DLD1 (cell line): ENCODE data around the gene EXOSC5.
"Not testable (repeated sequence)": the region's sequence is repeated elsewhere in the genome, so short reads cannot be mapped to it uniquely, and the experiment has no call there.

Experiments used
- in situ Hi-C: cut with HindIII; loops from 2 replicates; pipeline ENCODE4 v1.10.0; 2017; ENCODE audit warnings: low sequenced_read_pairs

EXOSC5 gene

DNA sequence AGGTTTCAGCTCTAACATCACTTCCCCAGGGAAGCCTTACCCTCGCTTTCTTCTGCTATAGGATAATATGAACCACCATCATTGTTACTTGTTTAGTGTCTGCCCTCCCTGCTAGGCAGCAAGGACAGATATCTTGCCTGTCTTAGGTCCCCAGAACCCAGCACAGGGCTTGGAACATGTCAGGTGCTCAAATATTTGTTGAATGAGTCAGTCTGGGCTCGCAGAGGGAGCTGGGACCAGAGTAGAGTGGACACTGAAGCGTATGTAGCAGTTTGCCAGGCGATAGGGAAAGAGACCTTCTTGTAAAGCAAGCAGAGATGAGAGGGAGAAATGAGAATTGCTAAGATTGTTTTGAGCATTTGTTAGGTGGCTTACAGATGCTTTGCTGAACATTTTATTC lies 12.1 kb upstream of the EXOSC5 start:
- in situ Hi-C loops = no loop called here

DNA sequence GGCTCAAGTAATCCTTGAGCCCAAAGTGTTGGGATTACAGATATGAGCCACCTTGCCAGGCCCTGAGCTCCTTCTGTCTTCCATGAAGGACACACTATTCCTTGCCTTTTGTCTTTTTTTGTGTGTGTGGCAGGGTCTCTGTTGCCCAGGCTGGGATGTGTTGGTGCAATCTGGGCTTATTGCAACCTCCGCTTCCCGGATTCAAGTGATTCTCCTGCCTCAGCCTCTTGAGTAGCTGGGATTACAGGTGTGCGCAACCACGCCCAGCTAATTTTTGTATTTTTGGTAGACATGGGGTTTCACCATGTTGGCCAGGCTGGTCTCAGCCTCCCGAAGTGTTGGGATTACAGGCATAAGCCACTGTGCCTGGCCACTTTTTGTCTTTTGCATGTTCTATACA lies 11.7 kb upstream of the EXOSC5 start:
- in situ Hi-C loops = not testable (repeated sequence)

DNA sequence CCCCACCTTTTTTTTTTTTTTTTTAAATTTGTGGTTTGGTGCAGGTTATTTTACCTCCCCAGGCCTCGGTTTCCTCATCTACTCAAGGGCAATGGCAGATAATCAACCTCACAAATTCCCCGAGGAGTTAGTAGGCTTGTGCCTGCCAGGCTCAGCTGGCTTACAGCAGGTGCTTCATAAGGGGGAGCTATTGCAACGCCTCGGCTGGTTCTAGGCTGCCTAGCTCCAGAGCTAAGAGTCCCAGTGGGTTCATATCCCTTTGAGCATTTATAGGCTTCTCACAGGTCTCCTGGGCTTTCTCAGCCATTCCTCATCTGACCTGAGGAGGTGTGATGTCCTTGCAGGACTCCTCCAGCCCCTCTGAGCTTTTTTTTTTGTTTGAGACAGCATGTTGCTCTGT lies 11.1 kb upstream of the EXOSC5 start:
- in situ Hi-C loops = no loop called here

DNA sequence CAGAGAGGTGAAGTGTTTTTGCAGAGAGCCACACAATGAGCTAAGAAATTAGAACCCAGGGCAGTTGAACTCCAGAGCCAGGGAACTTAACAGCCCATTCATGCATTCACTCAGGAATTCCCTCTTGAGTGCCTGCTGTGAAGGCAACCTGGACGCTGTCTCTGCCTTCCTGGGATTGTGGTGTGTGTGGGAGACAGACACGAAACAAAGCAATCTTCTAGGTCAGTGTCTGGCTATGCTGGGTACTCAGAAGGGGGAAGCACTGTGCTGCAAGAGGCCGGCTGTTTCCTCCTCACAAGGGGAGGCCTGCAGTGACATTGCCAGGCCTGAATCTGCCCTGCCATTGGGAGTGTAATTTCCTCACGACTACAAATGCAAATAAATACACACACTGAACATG lies 10.1 kb upstream of the EXOSC5 start:
- in situ Hi-C loops = no loop called here

DNA sequence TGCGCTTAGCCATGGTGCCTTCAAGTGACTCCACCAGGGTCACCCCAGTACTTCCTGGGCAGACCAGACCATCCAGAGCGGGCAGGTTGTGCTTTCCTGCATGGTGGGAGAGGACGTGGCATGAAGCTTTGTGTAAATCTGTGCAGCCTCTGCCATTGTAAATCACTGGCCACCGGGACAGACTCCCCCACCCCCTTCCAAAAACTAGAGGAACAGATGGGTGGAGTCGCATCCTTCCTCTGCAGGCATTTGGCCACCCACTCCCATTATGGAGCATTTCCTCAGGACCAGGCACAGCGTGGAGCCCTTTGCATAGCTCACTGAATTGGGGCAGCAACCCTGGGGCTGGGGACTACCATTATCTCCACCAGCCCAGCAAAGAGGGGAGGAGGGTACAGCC lies 8.6 kb upstream of the EXOSC5 start:
- in situ Hi-C loops = no loop called here

DNA sequence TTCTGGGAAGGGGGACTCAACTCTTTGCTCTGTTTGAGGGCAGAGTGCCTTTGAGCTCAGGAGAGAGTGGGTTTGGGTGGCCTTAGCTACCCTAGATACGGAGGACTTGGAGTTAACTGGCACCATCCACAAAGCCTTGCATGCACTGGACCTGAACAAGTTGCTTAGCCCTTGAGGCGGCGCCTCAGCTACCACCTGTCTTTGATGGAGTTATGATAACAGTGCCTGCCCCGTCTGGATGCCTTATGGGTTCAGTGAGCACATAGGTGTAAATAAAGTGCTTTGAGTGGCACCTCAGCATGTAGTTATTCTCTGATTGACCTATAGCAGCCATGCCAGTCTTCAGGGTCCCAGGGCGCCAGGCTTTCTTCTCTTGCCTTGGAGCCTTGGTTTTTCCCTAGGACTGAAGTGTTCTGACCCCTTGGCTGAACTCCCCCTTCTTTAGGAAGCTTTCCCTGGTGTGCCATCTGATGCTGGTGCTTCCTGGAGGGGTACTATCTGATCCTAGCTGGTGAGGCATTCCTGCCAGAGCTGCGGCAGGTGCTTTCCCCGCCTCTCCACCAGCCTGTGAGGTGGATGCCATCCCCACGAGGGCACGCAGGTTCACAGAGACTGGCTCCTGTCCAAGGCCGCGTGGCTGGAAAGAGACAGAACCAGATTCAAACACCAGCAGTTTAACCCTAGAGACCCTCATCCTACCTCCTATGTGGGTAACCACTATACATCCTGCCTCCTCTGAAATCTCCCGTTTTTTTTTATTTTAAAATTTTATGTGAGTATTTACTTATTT lies 6.2 kb upstream of the EXOSC5 start:
- in situ Hi-C loops = no loop called here

DNA sequence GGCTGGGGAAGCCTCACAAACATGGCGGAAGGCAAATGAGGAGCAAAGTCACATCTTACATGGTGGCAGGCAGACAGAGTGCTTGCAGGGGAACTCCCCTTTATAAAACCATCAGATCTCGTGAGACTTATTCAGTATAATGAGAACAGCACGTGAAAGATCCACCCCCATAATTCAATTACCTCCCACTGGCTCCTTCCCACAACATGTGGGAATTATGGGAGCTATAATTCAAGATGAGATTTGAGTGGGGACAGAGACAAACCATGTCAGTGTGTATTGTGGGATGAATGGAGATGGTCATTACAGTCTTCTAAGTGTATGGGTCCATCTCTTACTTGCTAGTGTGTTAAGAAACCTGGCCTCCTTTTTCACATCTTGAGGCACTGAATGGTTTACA lies 4.9 kb upstream of the EXOSC5 start:
- in situ Hi-C loops = no loop called here

DNA sequence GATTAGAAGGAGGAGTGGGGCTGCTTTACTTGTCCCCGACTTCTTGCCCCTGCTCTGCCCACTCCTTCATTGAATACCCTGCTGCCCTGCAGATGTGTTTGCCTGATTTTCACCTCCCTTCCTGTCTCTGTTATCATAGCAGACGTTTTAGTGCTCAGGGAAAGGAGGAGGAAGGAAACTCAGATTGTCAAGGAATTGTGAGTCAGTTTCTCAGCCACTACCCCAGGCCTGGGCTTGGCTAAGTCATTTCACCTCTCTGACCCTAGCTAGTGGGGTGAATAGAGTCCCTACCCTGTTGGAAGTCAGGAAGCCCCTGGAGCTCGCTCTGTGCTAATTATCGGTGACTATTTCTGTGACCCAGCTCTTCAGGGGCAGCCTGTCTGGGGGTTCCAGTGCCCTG lies 4.3 kb upstream of the EXOSC5 start:
- in situ Hi-C loops = no loop called here

DNA sequence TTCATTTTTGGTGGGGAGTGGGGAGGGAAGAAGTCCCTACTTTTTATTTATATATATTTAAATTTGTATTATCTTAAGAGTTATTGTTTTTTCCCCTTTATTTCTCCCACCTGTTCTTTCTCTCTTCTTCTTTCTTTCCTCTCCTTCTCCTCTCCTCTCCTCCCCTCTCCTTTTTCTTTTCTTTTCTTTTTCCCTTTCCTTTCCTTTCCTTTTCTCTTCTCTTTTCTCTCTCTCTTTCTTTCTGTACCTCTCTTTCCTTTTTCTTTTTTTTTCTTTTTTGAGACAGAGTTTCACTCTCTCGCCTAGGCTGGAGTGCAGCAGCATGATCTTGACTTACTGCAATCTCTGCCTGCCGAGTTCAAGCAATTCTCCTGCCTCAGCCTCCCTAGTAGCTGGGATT lies 2.4 kb upstream of the EXOSC5 start:
- in situ Hi-C loops = no loop called here

DNA sequence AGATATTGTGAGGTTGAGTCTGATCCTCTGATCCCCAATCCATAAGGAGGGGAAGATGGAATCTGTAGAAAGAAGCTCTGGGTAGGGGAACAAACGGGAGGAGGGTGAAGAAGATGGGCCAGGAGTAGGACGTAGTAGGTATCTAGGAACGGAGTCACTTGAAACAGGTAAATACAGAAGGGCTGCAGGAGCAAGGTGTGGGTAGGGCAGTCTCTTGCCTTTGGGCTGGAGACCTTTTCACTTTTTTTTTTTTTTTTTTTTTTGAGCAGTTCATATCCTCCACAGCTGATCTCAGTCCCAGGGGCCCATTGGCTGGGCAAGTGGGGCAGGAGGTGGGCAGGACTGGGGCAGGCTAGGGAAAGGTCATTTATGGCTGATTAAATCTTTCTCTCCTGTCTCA lies 1.9 kb upstream of the EXOSC5 start:
- in situ Hi-C loops = no loop called here

DNA sequence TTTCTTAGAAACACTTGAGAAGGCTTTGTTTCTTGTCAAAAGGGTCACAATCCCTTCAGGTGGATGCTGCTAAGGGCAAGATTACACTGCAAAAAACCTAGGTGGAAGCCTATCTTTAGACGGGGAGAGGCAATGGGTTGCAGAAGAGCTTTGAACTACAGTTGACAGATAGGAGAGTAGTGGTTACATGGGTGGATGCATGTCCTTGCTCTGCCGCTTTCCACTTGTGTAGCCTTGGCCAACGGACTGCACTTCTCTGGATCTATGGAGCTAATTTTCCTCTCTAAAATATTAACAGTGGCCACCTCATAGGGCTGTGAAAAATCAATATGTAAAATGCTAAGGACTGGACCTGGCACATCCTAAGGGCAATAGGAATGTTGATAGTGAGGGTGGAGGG lies 1.4 kb upstream of the EXOSC5 start:
- in situ Hi-C loops = no loop called here

DNA sequence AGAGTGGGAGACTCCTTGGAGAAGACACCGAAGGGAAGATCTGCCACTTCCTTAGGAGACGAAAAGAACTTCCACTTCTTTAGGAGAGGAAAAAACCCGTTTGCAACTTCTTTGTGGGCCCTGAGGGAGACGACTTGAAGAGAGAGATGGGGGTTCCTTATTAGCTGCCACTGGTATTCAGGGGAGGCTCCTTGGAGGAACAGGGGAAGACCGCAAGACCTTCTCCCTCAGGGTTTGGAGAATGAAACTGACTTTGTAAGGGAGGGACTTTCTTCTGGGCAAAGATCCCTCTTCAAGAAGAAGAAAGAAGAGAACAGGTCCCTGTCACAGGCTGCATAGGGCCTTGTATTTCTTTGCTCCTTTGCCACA lies 875 bp upstream of the EXOSC5 start:
- in situ Hi-C loops = no loop called here

DNA sequence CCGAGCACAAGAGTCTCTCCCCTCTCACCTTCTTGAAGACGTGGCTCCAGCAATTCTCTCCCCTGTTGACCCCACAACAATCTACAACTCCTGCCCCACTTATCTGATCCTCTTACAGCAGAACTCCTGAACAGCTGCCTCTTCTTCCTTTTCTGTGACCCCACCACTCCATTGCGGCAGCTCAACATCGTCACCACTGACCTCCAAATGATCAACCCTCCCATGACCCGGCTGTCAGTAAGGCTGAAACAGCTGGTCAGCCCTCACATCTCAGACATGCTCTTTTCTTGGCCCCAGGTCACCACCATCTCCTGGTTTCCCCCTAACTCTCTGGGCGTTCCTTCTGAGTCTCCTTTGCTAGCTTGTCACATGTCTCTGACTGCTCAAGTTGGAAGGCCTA lies 1.8 kb downstream of the EXOSC5 start:
- in situ Hi-C loops = no loop called here

DNA sequence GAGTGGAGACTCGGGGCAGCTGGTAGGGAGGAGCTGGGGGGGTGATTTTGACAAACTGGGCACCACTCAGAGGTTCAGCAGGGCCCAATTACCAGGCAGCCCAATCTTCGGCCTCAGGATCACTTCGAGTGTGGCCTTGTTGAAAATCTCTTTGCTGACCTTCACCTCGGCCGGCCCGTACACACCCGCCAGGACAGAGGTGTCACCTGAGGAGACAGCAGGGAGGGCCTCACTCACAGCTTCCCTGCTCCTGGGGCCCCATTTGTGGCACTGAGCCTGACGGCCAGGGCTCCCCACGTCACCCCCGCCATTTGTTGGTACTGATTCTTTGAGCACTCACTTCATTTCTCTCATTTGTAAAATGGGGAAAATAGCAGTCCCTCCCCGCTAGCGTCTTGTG lies 4.4 kb downstream of the EXOSC5 start:
- in situ Hi-C loops = no loop called here

DNA sequence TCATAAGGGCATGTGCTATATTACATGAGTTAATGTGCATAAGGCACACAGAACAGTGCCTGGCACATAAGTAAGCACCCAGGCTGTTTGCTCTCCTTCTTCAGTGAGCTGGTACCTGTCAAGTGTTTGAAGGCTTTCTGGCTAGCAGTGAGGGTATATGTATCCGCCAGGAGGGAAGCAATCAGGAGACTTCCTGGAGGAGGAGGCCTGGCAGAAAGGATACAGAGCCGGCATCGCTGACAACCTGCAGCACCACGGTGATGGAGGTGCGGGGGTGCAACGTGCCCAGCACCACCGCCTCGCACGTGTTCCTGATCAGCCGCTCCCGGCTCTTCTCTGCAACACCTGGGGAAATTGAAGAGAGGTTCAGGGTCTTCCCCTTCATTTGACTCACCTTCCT lies 5.5 kb downstream of the EXOSC5 start:
- in situ Hi-C loops = no loop called here

DNA sequence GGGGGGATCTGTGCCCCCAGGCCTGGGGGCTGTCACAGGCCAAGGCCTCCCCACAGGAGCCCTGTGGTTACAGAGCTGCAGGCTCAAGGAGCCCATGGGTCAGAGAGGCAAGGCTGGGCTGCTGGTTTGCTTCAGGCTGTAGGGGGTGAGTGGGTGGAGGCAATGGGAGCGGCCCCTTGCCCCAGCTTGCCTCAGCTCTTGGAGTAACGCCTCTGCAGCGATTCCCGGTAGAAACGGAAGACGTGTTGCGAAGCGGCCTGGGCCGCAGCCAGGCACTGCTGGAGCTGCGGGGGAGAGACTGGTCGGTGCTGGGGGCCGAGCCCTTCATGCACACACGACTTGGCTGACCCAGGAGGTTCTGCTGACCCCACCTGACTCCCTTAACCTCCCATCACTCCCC lies 10.7 kb downstream of the EXOSC5 start:
- in situ Hi-C loops = no loop called here

DNA sequence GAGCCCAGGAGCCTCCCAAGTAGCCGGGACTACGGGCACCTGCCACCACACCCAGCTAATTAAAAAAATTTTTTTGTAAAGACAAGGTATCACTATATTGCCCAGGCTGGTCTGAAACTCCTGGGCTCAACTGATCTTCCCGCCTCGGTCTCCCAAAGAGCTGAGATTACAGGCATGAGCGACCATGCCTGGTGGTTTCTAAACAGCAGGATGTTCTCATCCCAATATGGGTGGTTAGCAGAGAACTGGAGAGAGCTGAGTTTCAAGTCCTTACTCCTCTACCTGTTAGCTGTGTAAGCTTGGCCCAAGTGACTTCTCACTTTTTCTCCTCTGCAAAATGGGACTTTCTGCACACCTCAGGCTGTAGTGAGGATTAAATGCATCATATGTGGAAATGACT lies 12.8 kb downstream of the EXOSC5 start:
- in situ Hi-C loops = no loop called here

DNA sequence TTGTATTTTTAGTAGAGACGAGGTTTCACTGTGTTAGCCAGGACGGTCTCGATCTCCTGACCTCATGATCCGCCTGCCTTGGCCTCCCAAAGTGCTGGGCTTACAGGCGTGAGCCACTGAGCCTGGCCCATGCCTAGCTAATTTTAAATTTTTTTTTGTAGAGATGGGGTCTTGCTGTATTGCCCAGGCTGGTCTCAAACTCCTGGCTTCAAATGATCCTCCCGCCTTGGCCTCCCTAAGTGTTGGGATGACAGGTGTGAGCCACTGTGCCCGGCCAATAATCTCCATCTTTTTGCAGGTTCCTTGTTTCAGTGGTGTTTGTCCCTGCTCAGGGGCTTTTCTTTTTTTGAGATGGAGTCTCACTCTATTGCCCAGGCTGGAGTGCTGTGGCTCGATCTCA lies 15.6 kb downstream of the EXOSC5 start:
- in situ Hi-C loops = not testable (repeated sequence)

DNA sequence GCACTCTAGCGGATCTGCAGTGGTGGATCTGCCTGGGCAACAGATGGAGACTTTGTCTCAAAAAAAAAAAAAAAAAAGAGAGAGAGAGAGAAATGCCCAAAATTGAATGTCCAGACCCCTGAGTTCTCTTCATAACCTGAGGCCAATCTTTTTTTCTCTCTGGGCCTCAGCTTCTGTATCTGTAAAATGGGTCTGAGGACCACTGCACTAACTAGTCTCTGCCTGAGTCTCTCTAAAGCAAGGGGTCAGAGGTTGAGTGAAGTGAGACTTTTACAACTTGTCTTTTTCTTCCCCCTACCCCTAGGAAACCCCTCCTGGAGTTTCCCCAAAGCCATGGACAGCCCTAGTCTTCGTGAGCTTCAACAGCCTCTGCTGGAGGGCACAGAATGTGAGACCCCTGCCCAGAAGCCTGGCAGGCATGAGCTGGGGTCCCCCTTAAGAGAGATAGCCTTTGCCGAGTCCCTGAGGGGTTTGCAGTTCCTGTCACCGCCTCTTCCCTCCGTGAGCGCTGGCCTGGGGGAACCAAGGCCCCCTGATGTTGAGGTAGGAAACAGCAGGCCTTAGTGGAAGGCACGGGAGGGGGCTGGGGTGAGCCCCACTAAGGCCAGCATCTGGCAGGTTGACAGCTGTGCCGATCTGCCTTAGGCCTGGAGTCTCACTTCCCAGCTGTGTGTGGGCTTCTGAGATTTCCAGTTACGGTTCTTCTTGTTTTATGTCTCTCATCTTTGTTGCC lies 19.0 kb downstream of the EXOSC5 start:
- in situ Hi-C loops = no loop called here

DNA sequence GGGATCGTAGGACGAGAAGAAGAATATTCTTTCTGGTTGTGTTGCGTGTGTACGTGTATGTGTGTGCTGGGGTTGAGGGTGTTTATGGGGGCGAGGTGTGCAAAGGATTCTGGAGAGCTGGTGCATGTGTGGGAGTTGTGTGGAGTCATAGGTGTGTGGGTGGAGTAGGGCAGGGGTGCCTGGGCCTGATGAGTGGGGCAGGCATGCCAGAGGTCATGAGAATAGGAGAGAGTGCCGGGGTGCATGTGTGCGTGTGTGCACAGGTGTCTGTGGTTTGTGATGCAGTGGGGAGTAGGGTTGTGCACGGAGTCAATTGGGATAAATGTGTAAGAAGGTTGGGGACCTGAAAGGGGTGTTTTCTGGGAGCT lies 20.2 kb downstream of the EXOSC5 start:
- in situ Hi-C loops = no loop called here

DNA sequence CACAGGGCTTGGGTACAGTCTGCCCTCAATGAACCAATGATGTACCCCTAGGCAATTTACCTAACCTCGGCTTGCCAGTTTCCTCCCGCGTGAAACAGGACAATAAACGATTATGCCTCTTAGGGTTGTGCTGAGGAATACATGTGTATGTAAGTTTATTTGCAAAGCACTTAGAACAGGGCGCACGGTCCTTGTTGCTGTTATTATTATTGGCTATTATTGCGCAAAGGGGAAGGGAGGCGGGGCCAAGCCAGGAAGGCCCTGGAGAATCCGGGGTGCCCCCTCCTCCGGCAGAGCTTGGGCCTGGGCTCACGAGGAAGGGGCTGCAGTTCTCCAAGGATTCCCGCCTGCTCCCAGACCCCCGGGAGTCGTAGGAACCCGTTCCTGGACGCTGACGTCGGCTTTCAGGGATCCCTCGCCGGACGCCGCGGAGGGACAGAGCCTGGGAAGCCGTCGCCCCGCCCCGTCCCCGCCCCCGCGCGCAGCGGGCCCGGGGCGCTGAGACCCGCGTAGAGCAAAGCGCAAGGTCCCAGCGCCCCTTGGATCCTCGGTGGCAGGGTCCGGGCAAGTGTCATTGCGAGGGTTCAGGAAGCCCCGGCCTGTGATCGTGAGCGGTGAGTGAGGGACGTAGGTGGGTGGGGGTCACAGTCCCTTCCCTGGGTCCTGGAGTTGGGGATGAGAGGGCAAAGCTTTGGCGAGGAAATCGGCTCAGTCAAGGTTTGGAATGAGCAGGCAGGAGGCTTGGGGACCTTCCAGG lies 20.7 kb downstream of the EXOSC5 start, which contains the start of gene TMEM91:
Gene TMEM91 (plus strand): TSS at position 293 of the 757 bp plus-strand sequence. CDS start 1,777 bp downstream, outside the sequence.
- in situ Hi-C loops = no loop called here

DNA sequence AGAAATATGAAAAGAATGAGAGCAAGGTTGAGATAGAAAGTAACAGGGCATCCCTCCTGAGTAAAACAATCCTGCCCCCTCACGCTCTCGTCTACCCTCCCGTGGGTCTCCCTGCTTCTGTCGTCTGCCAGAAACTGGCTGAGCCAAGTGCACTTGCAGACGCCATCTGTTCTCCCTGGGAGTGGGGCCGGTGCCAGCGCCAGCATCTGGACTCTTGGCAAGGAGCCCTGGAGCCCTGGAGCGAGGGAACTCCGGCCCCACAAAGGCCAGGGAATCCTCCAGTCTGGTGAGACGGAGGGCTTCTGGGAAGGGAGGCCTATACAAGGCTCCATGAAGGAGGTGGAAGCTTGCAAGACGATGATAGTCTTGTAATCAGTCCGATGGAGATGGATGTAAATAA lies 23.2 kb downstream of the EXOSC5 start:
- in situ Hi-C loops = no loop called here
